Activated naive CD4-positive, alpha-beta T cell treated with anti-CD3 and anti-CD28 coated beads, Interleukin-2, amount 50 U/mL, for 72 hours (primary cell): ENCODE results near the gene TP73. TPM values are rescaled to one million over a fixed set of nuclear protein-coding genes. Genes with fewer than 3 reads are reported as not detected.
"Not testable (repeated sequence)": the region's sequence is repeated elsewhere in the genome, so short reads cannot be mapped to it uniquely, and the experiment has no call there.

Experiments
- ATAC-seq, 2 donors: fragments of 150-1000 bp; cut with Tn5 transposase; 2 replicates each; pipeline ENCODE4 v1.10.0; 2021; ENCODE audit warnings: mild to moderate bottlenecking in 2 of 2, moderate library complexity in 2 of 2
- DNase-seq, 2 donors: peaks; one replicate each; pipeline ENCODE4 v3.0.0; 2021 to 2022; ENCODE audit warnings: low spot score in 2 of 2
- H3K27ac Mint-ChIP-seq, 2 donors: one replicate each; pipeline ENCODE4 v1.8.0; 2022; ENCODE audit warnings: mild to moderate bottlenecking in 2 of 2, mixed read lengths in 2 of 2
- H3K36me3 Mint-ChIP-seq, 2 donors: one replicate each; pipeline ENCODE4 v1.8.0; 2022; ENCODE audit warnings: mixed read lengths in 2 of 2
- H3K9me3 Mint-ChIP-seq, 2 donors: one replicate each; pipeline ENCODE4 v1.8.0; 2022; ENCODE audit warnings: mixed read lengths in 2 of 2
- total RNA-seq, 2 donors: library from RNA; stranded (reverse); gene quantifications; one replicate each; pipeline ENCODE4 v1.2.3, GENCODE V29; 2022

TP73 gene
- total RNA-seq, 2 donors from 2014 or later, result 0.30 to 0.39 TPM

- ATAC-seq (no peak), DNase-seq (no peak)
- Mint-ChIP-seq H3K27ac (no peak overlapping the region), H3K9me3 (no peaks in the 10 kb centered on the region), H3K36me3 (peaks cover 6 to 11% of the 10 kb centered on the region in 2 donors)
Measured at GRCh38 chr1:3743421-3743820, 91.1 kb downstream of the TP73 start.

GRCh38 chr1:3743826-3744225 lies 91.5 kb downstream of the TP73 start:
- no peak for ATAC-seq
- DNase-seq, result no peak
- Mint-ChIP-seq H3K27ac (no peak overlapping the region), H3K36me3 (peaks cover 6 to 11% of the 10 kb centered on the region in 2 donors), H3K9me3 (no peaks in the 10 kb centered on the region)

GRCh38 chr1:3744646-3745045 lies 92.3 kb downstream of the TP73 start:
- no peak overlapping the region for H3K27ac Mint-ChIP-seq
- no peak for DNase-seq
- H3K36me3 Mint-ChIP-seq, result peaks cover 6 to 11% of the 10 kb centered on the region in 2 donors
- no peaks in the 10 kb centered on the region for H3K9me3 Mint-ChIP-seq
- ATAC-seq, result no peak

GRCh38 chr1:3745071-3745470 lies 92.8 kb downstream of the TP73 start:
- Mint-ChIP-seq H3K36me3 (peaks cover 6 to 11% of the 10 kb centered on the region in 2 donors), H3K9me3 (no peaks in the 10 kb centered on the region), H3K27ac (peak overlapping the region in 1 of 2 donors; percentile 85)
- ATAC-seq (no peak), DNase-seq (no peak)

GRCh38 chr1:3745590-3746381 lies 93.5 kb downstream of the TP73 start:
- DNase-seq (no peak), ATAC-seq (no peak)
- H3K27ac Mint-ChIP-seq, result peak overlapping the region; percentile 33 to 85
- peaks cover 6 to 11% of the 10 kb centered on the region in 2 donors for H3K36me3 Mint-ChIP-seq
- no peaks in the 10 kb centered on the region for H3K9me3 Mint-ChIP-seq

- DNase-seq (no peak), ATAC-seq (no peak)
- Mint-ChIP-seq H3K27ac (peak overlapping the region; percentile 9 to 85), H3K36me3 (peaks cover 6 to 11% of the 10 kb centered on the region in 2 donors), H3K9me3 (no peaks in the 10 kb centered on the region)
Measured at GRCh38 chr1:3746389-3746829, 94.1 kb downstream of the TP73 start.

GRCh38 chr1:3746830-3747521 lies 94.7 kb downstream of the TP73 start:
- Mint-ChIP-seq H3K9me3 (no peaks in the 10 kb centered on the region), H3K27ac (peak overlapping the region; percentile 9 to 85), H3K36me3 (peaks cover 6 to 11% of the 10 kb centered on the region in 2 donors)
- peak; percentile 99 to 100 for ATAC-seq
- DNase-seq, result peak; percentile 87 to 96

- H3K36me3 Mint-ChIP-seq, result peaks cover 6 to 11% of the 10 kb centered on the region in 2 donors
- no peak for ATAC-seq
- DNase-seq, result no peak
- no peak overlapping the region for H3K27ac Mint-ChIP-seq
- no peaks in the 10 kb centered on the region for H3K9me3 Mint-ChIP-seq
Measured at GRCh38 chr1:3747522-3747848, 95.2 kb downstream of the TP73 start.

- DNase-seq, result no peak
- Mint-ChIP-seq H3K9me3 (no peaks in the 10 kb centered on the region), H3K27ac (peak overlapping the region in 1 of 2 donors; percentile 17), H3K36me3 (peaks cover 6 to 11% of the 10 kb centered on the region in 2 donors)
- no peak for ATAC-seq
Measured at GRCh38 chr1:3747903-3748302, 95.6 kb downstream of the TP73 start.

GRCh38 chr1:3748316-3748900 lies 96.1 kb downstream of the TP73 start:
- ATAC-seq, H3K27ac Mint-ChIP-seq, DNase-seq, H3K9me3 Mint-ChIP-seq: not testable (repeated sequence)
- peaks cover 6 to 11% of the 10 kb centered on the region in 2 donors for H3K36me3 Mint-ChIP-seq

- ATAC-seq (no peak), DNase-seq (no peak)
- H3K36me3 Mint-ChIP-seq, result peaks cover 6 to 11% of the 10 kb centered on the region in 2 donors
- no peaks in the 10 kb centered on the region for H3K9me3 Mint-ChIP-seq
- no peak overlapping the region for H3K27ac Mint-ChIP-seq
Measured at GRCh38 chr1:3749512-3749911, 97.2 kb downstream of the TP73 start.

- Mint-ChIP-seq H3K9me3 (no peaks in the 10 kb centered on the region), H3K36me3 (peaks cover 0 to 5% of the 10 kb centered on the region in 2 donors)
- DNase-seq, result no peak
Measured at GRCh38 chr1:3750741-3751140, 98.4 kb downstream of the TP73 start.

GRCh38 chr1:3752400-3752945 lies 100.2 kb downstream of the TP73 start, which contains the start of gene CCDC27:
Gene CCDC27 (plus strand): TSS chr1:3752450. CDS start chr1:3752482, 32 bp downstream.
- Mint-ChIP-seq H3K27ac (no peak within 1 kb of the TSS), H3K9me3 (no peaks in the 10 kb centered on the region), H3K36me3 (no peaks in the 10 kb centered on the region)
- no peak for DNase-seq
- ATAC-seq, result no peak

More at GRCh38 chr1:3750741-3751140, 98.4 kb downstream of the TP73 start:
- no peak for ATAC-seq
- no peak overlapping the region for H3K27ac Mint-ChIP-seq

GRCh38 chr1:3753656-3754454 lies 101.5 kb downstream of the TP73 start:
- no peak overlapping the region for H3K27ac Mint-ChIP-seq
- DNase-seq, result no peak
- no peaks in the 10 kb centered on the region for H3K9me3 Mint-ChIP-seq
- H3K36me3 Mint-ChIP-seq, result no peaks in the 10 kb centered on the region
- no peak for ATAC-seq

- H3K27ac Mint-ChIP-seq, result no peak overlapping the region
- H3K9me3 Mint-ChIP-seq, result no peaks in the 10 kb centered on the region
- no peak for DNase-seq
- H3K36me3 Mint-ChIP-seq, result peaks cover 0 to 8% of the 10 kb centered on the region in 2 donors
- no peak for ATAC-seq
Measured at GRCh38 chr1:3756394-3756793, 104.1 kb downstream of the TP73 start.

GRCh38 chr1:3759164-3759563 lies 106.8 kb downstream of the TP73 start:
- no peak for DNase-seq
- Mint-ChIP-seq H3K36me3 (peaks cover 0 to 8% of the 10 kb centered on the region in 2 donors), H3K9me3 (no peaks in the 10 kb centered on the region), H3K27ac (no peak overlapping the region)
- ATAC-seq, result no peak
